HG02884 (cell line): ENCODE measurements around the gene NCLN.
"Not testable (repeated sequence)": the region's sequence is repeated elsewhere in the genome, so short reads cannot be mapped to it uniquely, and the experiment has no call there.

Experiments
- ATAC-seq: cut with Tn5 transposase; IDR thresholded peaks from one replicate; pipeline ENCODE4 v1.9.1; 2021; ENCODE audit warnings: mild to moderate bottlenecking, moderate library complexity; ENCODE audit not compliant: unreplicated experiment

The NCLN gene

DNA sequence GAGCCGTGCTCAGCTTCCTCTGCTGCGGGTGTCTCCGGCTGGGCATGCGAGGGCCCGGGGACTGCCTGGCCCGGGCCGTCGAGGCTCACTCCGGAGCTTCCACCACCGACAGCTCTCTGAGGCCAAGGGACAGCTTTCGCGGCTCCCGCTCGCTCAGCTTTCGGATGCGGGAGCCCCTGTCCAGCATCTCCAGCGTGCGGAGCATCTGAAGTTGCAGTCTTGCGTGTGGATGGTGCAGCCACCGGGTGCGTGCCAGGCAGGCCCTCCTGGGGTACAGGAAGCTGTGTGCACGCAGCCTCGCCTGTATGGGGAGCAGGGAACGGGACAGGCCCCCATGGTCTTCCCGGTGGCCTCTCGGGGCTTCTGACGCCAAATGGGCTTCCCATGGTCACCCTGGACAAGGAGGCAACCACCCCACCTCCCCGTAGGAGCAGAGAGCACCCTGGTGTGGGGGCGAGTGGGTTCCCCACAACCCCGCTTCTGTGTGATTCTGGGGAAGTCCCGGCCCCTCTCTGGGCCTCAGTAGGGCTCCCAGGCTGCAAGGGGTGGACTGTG is 5.9 kb upstream of the NCLN start:
- ATAC-seq: no peak

DNA sequence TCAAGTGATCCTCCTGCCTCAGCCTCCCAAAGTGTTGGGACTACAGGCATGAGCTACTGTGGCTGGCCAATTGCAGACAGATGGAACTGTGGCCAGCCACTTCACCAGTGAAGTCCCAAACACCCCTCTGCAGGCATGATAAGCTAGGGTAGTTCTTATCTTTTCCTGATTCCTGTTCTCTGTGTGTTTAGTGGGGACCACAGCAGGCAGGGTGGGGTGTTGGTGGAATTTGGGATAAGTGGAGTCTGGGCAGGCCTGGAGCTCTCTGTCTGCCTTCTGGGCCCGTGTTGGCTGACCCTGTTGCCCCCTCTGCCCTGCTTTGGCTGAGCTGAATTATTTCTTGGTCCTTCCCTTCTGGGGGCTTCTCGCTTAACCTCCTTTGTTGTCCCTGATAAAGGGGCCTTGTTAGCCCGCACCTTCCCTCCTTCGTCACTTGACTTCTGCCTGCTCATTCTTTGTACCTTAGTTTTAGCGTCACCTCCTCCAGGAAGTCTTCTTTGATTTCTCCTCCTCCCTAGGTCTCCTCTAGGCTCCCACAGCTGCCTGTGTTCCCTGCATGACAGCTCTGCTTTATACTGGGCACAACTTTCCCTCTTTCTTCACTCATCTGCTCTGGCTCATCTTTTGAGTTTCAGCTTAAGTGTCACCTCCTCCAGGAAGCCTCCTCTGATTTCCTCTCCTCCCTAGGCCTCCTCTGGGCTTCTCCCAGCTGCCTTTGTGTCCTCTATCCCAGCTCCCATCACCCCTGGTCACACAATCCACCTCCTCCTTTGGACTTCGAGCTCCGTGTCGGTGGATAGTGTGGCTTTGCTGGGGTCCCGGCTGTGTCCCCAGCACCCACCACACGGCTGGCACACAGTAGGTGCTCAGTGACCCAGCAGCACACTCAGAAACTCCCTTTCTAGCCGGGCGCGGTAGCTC is 1.7 kb upstream of the NCLN start:
- no peak for ATAC-seq

DNA sequence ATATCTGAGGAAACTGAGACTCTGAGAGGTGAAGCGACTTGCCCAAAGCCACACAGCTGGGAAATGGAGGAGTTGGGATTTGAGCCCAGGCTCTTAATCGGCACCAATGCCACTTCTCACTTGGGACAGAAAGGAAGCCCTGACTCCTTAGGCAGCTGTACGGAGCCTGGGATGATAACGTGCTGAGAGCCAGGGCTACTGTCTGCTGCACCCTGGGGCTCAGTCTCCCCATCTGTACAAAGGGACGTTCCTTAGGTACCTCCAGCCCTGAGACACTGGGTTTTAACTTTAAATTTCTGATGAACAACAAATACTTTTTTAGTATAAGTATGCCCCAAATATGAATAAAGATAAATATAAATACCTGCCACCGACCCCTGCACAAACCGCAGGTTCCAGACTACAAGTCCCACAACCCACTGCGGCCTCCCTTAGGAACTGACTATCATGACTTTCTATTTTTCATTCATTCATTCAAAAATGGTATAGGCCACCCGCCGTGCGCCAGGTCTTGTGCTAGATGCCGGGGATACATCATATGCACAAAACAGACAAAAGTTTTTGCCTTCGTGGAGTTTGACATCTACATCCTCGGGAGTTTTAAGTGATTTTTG is 776 bp upstream of the NCLN start:
- peak; percentile 20 for ATAC-seq

DNA sequence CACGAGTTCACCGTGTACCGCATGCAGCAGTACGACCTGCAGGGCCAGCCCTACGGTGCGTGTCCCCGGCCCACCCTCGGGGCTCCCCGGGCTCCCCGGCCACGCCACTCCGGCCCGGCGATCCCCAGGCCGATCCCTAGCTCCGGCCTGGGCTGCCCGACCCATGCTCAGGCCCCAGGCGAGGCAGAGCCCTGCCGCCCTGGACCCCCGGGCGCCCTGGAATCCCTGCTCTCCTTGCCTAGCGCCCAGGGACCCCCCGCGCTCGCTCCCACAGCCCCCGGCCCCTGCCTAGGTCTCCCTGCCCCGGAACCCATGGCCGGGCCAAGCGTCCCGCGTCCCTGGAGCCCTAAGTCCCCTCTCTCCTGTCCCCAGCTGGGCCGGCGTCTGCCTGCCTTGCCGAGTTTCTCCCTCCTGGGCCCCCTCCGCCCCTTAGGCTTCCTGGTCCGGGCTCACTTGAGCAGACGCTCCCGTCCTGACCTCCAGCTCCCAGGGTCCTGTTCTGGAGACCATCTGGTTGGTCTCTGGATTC is 494 bp downstream of the NCLN start:
- ATAC-seq: no peak

DNA sequence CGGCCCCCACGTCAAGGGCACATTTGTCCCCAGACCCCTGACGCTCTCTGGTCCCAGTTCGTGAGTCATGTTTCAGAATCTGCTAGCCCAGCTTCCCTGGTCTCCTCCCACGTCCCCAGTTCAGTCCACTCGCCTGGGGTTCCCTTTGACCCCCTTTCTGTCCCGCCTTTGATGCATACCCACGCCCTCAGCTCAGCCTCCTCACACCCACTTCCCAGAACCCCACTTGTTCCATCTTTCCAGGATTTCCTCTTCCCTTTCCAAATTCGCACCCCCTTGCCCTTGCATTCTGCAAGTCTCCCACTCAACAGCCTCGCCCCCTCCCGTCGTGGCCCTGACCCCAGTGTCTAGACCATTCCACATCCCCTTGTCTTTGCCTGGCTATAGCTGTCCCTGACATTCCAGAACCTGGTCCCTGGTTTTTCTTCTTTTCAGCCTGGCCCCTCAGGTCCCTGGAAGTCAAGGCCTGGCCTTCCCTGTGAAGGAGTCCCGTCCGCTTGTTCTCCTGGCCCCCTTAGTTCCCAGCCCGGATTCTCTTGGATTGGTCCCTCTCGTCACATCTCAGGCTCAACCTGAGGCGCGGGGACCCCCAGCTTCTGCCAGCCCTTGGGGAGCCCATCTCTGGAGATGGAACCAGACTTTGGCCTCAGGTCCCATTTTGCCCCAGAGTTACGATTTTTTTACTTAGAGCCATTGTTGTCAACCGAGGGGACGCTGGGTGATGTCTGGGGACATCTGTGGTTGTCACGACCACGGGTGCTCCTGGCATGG is 1.3 kb downstream of the NCLN start:
- ATAC-seq: no peak

DNA sequence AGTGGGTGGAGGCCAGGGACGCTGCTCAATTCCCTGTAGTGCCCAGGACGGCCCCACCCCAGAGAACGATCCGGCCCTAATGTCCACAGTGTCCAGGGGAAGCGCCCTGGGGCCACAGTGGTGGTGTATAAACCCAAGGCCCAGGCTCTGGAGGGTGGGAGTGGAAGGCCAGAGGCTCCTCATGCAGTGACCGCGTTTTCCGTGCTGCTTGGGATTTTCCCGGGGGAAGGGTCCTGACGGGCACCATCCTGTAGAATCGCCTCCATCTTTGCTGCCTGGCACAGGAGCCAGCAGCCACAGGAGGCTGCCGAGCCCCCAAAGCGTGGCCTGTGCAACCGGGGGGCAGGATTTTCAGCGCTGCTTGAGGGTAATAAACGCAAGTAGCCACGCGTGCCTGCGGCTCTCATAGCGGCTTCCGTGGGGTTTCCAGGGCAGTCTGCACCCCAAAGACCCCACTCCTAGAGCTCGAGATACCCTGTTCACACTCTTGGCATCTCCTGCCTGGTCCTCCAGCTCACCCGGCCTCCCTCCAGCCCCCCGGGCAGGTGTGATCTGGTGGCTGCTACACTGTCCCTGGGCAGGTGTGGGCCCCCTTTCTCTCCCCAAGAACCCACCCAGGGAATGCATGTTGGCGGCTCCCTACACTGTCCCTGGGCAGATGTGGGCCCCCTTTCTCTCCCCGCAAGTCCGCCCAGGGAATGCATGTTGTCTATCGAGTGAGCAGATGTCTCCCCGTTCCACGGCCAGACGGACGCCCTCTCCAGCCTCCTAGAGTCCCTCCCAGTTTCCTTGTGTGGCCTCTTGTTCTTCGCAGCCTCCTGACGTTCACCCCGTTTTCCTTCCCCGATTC is 2.2 kb downstream of the NCLN start:
- no peak for ATAC-seq

DNA sequence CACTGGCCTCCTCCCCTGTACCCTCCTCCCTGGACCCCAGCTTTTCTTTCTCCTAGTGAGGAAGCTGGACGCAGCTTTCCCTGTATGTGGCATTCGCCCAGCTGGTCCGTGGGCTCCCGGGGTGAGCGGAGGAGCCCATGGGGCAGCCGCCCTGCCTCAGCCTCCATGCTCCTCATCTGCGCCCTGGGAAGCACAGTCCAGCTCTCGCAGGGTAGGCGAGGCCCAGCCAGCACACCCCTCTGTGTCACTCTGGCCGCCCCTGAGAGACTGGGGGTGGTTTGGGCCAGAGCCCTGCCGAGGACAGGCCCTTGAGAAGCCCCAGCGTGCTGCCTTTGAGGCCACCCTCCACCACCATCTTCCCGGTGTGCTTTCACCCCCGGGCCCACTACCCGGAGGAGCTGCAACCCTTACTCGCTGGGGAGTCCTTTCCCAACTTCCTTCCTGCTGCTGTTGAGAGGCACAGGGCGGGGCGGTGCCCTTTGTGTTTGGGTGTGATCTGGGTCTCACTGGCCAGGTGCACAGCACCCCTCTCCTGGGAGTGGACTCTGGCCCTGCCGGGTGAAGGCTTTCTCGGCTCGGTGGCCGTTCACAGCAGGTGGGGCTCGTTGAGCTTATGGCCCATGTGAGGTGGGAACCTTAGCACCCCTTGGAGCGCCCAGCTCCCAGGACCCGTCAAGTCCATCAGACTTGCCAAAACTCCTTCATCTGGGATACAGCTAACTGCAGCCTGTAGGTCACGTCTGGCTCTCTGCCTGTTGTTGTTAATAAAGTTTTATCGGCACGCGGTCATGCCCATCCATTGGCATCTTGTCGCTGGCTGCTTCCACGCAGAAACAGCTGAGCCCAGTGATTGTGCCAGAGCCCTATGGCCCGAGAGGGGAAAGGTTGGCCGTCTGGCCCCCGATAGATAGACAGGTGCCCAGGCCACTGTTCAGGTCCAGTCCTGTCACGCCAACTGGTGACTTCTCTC is 3.2 kb downstream of the NCLN start:
- ATAC-seq: no peak

DNA sequence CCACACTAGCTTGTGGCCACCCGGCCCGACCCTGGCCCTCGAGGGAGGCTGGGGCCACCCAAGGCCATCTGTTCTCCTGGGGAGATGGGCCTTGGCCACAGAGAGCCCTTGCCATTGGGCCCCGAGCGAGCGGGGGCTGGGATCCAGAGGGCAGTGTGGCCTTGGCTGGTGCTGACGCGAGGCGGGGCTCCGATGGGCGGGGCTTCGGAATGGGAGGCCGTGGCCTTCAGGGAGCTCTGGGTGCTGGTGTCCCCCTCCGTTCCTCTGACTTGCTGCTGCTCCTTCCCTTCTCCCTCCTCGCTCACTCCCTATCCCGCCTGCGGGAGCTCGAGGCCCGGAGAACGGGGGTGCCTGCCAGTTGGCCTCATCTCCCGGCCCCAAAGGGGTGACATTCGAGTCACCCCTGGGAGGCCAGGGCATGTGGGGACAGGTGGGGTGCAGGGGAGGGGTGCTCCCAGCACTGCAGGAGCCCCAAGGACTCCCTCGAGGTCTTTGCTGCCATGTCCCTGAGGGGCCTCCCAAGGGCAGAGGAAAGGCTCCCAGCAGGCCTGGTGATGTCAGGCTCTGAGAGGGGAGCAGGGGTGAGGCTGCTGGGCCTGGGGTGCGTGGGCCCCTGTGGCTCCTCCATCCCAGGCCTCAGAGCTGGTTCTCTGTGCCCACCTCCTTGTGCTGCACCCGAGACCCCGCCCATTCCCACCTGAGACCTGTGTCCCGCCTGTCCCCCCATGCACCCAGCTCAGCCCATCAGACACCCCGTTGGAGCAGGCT is 4.2 kb downstream of the NCLN start:
- no peak for ATAC-seq

DNA sequence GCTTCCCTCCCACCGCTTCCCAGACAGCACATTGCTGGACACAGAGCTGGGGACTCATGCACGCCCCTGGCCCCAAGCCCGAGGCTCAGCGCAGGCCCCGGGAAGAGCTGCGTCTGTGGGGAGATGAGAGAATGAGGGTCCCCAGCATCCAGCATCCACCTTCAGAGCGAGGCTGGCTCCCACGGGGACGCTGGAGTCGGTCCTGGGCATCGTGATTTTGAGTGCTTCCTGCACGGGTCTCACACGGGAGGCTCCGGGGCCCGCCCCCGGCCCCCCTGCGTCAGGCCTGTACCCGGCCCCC is 4.7 kb downstream of the NCLN start:
- ATAC-seq: no peak

DNA sequence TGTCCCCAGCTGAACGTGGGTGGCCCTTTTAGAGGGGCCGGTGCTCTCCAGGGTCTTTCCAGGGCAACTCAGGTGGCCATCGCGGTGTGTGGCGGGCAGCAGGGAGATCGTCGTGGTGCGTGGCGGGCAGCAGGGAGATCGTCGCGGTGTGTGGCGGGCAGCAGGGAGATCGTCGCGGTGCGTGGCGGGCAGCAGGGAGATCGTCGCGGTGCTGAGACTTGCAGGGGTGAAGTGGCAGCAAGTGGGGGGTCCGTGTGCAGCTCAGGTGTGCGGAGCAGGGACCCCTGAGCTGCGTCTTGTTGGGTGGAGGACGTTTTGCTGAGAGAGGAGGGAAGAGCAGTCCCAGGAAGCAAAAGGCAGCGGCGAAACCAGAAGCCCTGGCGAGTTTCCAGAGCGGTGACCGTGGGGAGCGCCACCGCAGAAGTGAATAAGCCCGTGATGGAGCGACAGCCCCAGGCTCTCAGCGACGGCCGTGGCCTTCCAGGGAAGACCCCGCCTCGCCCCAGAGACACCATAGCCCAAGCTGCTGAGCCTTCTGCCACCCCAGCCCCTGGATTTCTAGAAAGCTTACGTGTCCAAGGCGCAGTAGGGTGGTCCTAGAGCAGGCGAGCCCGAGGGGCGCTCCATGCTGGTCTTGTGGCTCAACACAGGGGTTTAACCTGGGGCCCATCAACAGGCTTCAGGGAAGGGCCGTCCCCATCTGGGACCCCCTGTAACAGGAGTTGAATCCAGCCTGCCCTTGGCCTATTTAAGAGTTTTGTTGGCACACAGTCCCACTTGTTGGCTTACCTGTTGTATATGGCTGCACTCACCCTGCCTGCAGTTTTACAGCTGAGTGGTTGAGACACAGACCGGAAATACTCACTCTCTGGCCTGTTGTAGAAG is 5.4 kb downstream of the NCLN start:
- no peak for ATAC-seq

DNA sequence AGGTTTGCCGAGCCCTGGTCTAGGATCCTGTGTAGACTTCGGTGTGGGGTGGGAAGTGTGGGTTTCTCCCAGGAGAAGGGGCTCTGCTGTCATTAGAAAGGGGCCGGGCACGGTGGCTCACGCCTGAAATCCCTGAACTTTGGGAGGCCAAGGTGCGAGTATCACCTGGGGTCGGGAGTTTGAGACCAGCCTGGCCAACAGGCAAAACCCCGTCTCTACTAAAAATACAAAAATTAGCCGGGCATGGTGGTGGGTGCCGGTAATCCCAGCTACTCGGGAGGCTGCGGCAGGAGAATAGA is 6.0 kb downstream of the NCLN start:
- ATAC-seq: not testable (repeated sequence)

DNA sequence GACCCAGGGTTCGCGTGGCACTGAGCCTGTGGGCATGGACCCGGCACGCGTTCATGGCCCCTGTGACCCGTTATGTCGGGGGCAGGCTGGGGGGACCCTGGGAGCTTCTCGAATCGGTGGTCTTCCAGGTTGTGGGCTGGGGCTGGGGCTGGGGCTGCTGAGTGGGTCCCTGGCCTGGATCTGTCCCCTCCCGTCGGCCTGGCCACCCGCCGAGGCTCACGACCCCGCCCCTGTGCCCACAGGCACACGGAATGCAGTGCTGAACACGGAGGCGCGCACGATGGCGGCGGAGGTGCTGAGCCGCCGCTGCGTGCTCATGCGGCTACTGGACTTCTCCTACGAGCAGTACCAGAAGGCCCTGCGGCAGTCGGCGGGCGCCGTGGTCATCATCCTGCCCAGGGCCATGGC is 6.5 kb downstream of the NCLN start:
- no peak for ATAC-seq

DNA sequence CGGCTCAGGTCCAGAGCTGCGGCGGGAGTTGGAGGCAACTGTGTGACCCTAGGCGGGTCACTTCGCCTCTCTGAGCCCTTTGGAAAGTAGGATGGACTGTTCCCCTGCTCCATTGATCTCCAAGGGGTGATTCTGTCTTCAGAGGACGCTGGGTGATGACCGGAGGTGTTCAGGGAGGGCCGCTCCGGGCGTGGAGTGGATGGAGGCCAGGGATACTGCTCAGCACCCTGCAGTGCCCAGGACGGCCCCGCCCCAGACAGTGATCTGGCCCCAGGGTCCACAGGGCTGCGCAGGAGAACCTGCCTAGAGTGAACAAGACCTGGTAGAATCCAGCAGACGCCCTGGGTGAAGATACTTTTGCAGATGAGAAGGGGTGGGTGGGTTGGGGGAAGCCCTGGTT is 7.0 kb downstream of the NCLN start:
- no peak for ATAC-seq

DNA sequence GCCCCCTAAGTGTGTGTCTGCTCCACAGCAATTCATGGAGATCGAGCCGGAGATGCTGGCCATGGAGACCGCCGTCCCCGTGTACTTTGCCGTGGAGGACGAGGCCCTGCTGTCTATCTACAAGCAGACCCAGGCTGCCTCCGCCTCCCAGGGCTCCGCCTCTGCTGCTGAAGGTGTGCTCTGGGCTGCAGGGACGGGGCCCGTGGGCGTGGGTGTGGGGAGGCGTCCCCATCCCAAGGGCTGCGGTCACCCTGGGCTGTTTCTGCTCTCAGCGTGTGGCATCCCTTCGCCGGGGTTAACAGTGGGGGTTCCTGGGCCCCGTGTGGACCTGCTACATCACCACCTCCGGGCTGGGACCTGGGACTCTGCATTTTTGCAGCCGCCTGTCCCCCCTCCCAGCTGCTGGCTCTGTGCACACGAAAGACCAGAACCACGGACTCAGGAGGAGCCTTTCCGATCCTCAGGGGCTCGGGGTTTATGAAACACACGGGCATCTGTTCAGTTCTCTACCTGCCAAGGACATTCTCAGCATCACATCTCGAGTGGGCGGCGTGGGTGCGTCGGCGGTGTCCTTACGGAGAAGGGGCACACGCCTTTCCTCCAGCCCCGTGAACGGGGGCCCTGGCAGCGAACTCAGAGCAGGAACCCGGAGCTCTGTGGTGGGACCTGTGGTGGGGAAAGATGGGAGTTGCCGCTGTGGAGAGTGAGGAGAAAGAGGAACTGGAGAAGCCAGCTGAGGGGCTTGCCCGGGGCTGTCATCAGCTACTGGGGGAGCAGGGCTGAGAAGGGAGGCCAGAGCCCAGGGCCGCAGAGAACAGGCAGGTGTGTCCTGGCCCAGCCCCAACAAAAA is 7.8 kb downstream of the NCLN start:
- no peak for ATAC-seq

DNA sequence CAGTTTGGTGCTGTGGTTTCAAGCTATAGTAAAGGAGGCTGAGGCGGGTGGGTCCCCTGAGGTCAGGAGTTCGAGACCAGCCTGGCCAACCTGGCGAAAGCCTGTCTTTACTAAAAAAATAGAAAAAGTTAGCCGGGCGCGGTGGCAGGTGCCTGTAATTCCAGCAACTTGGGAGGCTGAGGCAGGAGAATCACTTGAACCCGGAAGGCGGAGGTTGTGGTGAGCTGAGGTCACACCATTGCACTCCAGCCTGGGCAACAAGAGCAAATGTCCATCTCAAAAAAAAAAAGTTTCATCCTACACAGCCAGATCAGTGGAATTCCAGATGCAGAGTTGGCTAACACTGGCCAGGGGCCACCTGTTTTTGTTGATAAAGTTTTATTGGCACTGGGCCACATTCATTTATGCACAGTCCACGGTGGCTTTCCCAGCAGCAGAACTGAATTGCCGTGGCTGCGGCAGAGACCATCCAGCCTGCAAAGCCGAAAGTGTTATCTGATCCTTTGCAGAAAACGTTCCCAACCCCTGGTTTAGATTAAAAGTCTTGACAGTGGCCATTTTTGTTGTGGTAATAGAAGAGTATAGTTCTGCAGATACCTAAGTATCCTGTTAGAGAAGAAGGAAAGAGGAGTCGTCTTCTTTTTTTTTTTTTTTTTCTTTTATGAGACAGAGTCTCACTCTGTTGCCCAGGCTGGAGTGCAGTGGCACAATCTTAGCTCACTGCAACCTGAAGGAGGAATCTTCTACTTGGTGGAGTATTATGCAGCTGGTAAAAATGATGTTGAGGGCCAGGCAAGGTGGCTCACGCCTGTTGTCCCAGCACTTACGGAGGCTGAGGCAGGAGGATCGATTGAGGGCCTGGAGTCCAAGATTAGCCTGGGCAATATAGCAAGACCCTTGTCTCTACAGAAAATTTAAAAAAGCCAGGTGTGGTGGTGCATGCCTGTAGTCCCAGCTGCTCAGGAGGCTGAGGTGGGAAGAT is 8.7 kb downstream of the NCLN start:
- ATAC-seq: no peak
